Measurements from ENCODE around the gene MORC4.

Gene MORC4

DNA sequence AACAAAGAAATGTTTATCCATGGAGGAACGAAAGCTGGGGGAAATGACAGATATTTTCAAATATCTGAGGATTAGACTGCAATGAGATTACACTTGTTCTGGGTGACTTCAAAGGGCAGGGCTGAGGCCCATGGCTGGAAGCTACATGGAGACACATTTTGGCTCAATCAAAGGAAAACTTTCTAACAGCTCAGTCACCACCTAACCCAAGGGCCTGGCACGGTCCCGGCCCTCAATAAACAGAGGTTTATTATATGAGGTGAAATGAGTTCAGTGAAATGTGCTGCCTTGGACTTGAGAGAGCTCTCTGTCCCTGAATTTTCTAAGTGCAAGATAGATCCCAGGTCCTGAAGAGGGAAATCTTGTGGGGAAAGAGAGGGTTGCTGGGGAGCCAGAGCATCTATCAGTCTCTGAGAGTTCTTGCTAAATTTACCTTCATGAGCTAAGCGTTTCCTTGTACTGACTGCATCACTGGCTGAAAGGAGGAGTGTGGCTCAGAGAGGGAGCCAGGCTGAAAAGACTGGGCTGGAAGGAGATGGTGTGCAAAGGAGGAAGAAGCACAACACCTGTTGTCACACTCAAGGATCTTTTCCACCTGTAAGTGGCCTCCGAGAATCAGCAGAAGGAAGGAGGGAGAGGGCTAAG, 94.8 kb downstream of the MORC4 start:
- no peak for DNase-seq

DNA sequence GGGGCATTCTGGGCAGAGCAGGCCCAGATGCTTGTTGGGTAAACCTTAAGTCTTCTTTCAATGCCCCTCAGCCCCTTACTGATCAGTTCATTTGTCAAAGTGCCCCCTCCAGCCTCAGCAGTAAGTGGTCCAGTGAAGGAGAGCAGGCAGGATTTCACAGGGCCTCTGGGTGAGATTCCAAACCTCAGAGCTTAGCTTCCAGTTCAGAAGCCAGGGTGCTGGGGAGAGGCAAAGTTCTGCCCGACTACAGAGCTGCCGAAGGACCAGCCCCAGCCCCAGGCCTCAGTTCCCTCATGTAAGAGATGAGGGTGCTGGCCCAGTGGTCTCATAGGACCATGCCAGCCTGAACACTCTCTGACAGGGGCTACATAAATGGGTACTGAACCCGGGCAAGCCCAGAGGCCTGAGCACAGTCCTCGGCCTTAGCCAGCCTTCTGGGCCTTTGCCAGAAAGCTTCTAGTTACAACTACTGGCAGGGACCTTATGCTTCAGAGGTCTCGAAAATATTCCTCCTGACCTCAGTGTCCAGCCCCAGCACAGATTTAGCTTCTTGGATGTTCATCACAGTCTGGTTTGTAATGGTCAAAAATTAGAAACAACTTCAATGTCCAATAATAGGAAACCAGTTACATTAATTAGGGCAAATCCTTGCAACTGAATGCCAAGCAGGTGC, 96.0 kb downstream of the MORC4 start:
- no peak for DNase-seq

DNA sequence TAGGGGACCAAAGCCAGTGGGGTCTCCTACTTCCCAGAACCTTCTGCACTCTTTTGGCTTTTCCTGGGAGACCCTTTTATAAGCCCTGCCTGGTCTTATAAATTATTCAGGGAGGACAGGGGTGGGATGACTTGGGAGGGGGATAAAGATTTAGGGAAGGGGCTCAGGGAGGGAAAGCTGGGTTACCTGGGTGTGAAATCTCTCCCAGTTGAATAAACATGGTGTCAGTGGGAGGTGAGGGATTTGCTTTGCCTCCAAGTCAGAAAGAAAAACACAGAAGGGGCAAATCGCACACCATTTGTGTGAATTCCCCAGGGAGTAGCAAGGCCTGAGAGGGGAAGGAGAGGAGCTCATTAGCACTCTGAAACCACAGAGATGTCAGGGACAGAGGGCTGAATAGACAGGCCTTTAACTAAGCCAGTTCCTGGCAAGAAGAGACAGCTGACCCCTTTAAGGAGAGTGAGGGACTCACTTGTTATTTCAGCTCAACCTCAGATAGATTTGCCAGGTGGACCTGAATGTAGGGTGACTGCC, 96.7 kb downstream of the MORC4 start, which contains the start of gene RIPPLY1:
Gene RIPPLY1, minus strand, starts transcription at position 51 of the 534 bp plus-strand sequence. CDS start 54 bp downstream, outside the sequence.
- DNase-seq = peak; percentile 11

DNA sequence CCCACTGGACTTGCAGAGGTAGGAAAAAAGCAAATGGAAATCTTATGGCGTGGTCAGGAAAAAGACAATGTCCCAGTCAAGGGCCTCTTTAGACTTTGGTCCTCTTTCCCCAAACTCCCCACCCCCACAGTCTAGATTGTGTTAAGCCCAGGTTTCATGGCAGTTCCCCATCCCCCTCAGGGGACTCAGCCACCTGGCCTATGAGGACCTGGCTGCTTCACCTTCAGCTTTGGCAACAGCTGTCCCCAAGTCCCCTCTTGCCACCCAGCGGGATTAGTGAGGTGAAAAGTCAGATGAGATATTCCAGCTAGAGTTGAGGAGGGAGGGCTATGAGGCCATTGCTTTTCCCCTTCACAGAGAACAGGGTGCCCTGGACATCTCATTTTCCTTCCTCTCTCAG, 97.3 kb downstream of the MORC4 start:
- no peak for DNase-seq

DNA sequence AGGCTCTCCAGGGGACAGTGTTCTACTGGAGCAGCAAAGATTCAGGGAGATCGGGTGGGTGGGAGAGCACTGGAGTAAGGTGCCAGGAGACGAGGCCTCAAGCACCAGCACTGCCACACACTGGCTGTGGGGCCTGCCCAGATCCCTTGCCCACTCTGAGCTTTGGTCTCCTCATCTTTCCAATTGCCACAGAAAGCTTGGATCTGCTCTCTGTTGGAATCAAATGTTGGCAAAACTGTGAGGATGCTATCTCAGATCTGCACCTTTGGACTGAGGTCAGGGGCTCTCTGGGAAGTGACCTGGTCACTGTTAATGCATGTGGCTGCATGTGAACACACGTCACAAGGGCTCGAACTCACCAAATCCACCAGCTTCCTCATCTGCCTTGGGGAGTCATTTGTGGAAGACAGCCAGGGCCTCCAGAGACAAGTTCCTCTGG, 98.2 kb downstream of the MORC4 start:
- no peak for DNase-seq

DNA sequence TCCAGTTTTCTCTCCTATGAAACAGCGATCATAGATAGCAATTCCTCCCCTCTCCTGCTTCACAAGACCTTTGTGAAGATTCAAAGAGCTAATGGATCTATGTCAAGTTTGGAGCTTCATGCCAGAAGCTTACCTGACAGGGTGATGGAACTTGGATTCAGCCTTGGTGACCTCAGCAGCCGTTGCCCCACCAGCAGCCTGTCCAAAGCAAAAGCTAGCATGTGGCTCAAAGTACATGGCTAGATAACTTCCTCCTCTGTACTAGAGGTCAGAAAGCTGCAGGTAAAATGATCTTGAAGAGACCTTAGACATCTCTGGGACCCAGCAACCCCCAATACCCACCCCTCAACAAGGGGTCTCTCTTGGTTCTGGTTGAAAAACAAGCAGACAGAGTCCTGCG, 98.7 kb downstream of the MORC4 start:
- no peak for DNase-seq

DNA sequence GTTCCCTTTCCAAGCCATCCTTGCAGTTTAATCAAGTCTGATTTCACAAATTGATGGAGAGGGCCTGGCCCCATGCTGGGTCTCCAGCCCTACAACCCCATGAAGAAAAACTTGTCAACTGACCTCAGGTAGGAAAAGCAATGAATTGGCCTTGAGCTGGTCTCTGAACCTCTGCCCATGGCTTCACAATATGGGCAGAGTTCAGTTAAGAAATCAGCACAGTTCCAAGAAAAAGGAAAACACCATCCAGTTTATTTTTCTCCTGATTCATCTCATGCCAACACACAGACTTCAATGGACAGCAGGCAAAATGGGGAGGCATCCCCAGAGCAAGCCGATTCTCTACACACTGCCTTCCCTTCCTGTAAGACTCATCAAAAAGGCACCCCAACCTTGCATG, 100.2 kb downstream of the MORC4 start:
- no peak for DNase-seq

DNA sequence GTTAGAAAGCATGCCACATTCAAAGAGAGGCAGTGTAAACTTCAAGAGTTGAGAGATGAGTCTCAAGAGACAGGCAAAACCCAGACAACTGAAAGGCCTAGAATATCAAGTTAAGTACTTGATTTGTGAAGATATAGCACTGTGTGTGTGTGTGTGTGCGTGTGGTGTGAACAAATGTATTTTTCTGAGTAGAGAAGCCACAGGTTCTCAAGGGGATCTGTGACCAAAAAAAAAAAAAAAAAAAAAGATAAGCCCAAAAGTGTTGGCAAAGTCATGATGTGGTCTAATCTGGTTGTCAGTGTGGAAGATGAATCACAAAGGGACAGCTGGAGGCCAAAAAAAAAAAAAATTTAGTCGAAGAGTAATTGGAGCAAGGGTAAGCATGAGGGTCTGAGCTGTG, 100.7 kb downstream of the MORC4 start:
- DNase-seq = no peak

DNA sequence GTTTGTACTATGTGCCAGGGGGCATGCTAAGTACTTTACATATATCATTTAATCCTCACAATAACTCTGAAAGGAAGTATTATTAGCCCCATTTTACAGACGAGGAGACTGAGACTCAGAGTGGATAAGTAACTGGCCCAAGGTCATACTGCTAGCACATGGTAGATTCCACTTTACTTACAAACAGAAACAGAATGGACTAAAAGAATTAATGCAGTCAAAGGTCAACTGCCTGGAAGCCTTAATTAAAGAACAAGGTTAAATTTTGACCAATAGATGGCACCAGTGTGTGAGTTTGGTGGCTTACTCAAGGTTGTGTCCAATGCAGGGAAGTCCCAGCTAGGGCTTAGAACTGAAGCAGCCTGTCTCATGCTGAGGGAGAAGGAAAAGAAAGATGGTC, 101.5 kb downstream of the MORC4 start:
- DNase-seq = peak; percentile 51

DNA sequence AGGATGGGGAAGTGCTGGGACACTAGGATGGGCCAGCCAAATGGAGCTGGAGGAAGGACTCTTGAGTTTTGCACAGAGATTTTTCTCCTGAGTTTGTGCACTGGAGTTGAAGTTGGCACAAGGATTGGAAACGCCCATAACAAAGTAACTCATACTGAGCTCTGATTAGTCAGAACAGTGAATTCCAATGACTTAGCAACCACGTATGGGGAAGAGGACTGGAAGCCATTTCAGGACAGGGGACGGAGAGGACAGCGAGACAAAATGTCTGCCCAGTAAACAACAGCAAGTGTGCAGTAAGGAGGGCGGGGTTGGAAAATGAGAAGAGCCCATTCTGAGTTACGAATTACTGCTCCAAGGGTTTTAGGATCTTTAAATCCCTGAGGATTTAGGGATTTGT, 102.8 kb downstream of the MORC4 start:
- DNase-seq = peak; percentile 41

DNA sequence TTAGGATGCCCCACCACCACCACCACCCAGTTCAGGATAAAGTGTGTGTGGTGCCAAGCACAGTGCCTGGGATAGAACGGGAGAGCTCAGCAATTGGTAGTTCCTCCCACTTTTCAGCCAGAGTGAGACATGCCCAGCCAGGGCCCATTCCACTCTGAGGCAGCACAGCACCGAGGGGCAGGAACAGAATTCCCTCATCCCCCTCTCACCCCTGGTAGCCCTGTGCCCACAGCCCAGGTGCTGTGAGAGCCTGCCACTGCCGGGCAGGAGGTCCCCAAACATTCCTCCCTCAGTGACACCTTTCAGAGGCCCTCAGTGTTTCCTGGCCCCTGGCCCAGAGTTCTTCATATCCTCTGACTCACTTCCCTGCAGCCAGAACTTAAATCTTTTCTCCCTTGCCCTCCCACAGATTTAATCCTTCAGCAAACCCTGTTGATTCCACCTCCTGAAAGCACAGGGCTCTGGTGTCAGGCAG, 105.0 kb downstream of the MORC4 start:
- peak; percentile 68 for DNase-seq

DNA sequence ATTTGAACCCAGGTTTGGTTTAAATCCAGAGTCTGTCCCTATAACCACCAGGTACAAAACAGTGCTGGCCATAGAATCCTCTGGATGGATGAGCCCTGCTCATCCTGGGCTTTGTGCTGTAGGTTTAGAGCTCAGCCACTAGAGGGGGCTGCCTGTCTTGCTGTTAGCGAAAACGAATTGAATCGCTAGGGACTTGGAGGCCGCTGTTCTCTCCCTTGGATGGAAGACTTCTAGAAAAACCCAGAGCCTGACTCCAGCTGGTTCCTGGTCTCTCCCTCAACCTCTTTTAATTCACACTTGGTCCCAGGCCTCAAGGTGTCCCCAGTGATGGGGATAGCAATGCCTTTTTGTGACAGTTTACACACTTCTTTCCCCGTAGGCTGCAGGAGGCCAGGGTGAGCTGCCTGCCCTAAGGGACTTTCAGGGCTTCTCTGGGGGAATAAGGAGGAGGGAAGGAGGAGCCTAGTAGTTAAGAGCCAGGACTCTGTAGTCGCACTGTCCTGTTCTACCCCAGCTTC, 105.6 kb downstream of the MORC4 start:
- DNase-seq = peak; percentile 68

DNA sequence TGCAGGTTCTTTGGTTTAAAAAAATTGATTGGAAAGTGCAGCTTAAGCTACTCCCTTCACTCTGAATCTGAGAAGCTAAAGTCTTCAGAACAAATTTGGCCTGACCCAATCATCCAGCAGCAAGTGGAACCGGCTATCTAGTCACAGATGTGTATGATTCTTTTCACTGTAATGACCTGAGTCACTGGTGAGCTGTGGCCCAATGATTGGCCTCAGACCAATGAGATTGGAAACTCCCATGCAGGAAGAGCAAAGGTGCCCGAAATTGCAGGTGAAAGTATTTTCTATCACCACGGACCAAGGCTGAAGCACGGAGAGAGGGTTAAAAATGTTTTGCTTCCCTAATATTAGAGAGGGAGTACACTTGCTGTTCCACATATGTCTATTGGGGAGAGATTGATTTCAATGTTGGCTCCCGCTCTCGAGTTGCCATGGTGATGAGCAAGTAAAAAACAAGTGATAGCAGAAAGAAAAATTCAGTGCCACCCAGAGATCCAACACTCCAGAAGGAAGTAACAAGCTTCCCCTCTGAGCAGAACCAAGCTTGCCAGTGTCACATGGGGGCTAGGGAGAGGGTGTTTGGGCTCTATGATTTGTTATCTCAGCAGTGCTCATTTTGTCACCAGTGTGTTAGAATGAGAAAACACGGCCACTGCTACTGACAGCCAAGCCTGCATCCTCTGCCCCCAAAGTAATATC, 108.1 kb downstream of the MORC4 start:
- no peak for DNase-seq
